H1 (cell line): ENCODE results near the gene HERC3. TPM values are rescaled to one million over a fixed set of nuclear protein-coding genes. Genes with fewer than 3 reads are reported as not detected.

ENCODE experiments used
- CTCF ChIA-PET: fragments of 300-600 bp; sonication (Branson Sonifier 250); formaldehyde crosslinking; loops from one replicate; lab custom pipeline; 2021; ENCODE audit not compliant: partially characterized antibody; lab: Charles Lee
- POLR2A ChIA-PET: fragments of 300-600 bp; sonication (Branson Sonifier 250); formaldehyde crosslinking; loops from one replicate; lab custom pipeline; 2021; ENCODE audit warnings: inconsistent platforms; ENCODE audit not compliant: partially characterized antibody; lab: Charles Lee
- DNase-seq, 2 experiments: peaks; one replicate each; pipeline versions ENCODE4 v3.0.0 to v3.0.0-alpha.2; 2010 to 2022; ENCODE audit warnings: low spot score in 2 of 2, low read depth in 1 of 2, mixed read lengths in 1 of 2
- FAIRE-seq: peaks from 2 replicates; lab custom pipeline; 2011; peaks lifted over from hg19 to GRCh38; lab: Jason Lieb, UNC
- H2AFZ ChIP-seq: 2 replicates; pipeline ENCODE4 v1.8.1; 2012; ENCODE audit warnings: low read length, inconsistent platforms
- H2AK5ac ChIP-seq: 2 replicates; pipeline ENCODE4 v1.6.1; 2013; ENCODE audit warnings: low read depth, low read length
- H2BK120ac ChIP-seq: replicated peaks from 2 replicates; pipeline ENCODE3; 2013; ENCODE audit warnings: low read depth, low read length, inconsistent platforms
- H2BK12ac ChIP-seq: 2 replicates; pipeline ENCODE4 v1.6.1; 2013; ENCODE audit warnings: low read depth, low read length
- H2BK15ac ChIP-seq: 2 replicates; pipeline ENCODE4 v1.6.1; 2013; ENCODE audit warnings: low read length
- H2BK20ac ChIP-seq: 2 replicates; pipeline ENCODE4 v1.6.1; 2013; ENCODE audit warnings: low read length
- H2BK5ac ChIP-seq: 2 replicates; pipeline ENCODE4 v1.6.1; 2013; ENCODE audit warnings: low read depth, low read length
- H3K14ac ChIP-seq: 2 replicates; pipeline ENCODE4 v1.6.1; 2013; ENCODE audit warnings: inconsistent platforms; ENCODE audit not compliant: insufficient read length
- H3K18ac ChIP-seq: 2 replicates; pipeline ENCODE4 v1.6.1; 2013; ENCODE audit warnings: low read length; ENCODE audit errors: extremely low read depth
- H3K23ac ChIP-seq: 2 replicates; pipeline ENCODE4 v1.6.1; 2013; ENCODE audit warnings: inconsistent platforms; ENCODE audit not compliant: insufficient read length
- H3K23me2 ChIP-seq: 2 replicates; pipeline ENCODE4 v1.6.1; 2013; ENCODE audit warnings: low read depth, low read length
- H3K27ac ChIP-seq: 2 replicates; pipeline ENCODE4 v1.6.1; 2011; ENCODE audit warnings: low read depth, low read length, inconsistent platforms
- H3K27me3 ChIP-seq, 4 experiments: replicated peaks in 1 of 4; 1 replicate in 1 of 4; 2 replicates in 3 of 4; pipeline versions ENCODE4 v1.6.1 to v1.8.1; 2011 to 2013; ENCODE audit warnings: low read length in 3 of 4, mild to moderate bottlenecking in 3 of 4, inconsistent platforms in 2 of 4, mixed read lengths in 2 of 4, moderate library complexity in 1 of 4; ENCODE audit not compliant: control insufficient read depth in 3 of 4, insufficient read depth in 3 of 4; ENCODE audit errors: extremely low read depth in 1 of 4
- H3K36me3 ChIP-seq, 4 experiments: 2 replicates each; pipeline versions ENCODE4 v1.6.1 to v1.8.1; 2011 to 2013; ENCODE audit warnings: mild to moderate bottlenecking in 4 of 4, low read length in 3 of 4, moderate library complexity in 2 of 4, control low read depth in 1 of 4, inconsistent platforms in 1 of 4; ENCODE audit not compliant: insufficient read depth in 4 of 4, control insufficient read depth in 2 of 4
- H3K4ac ChIP-seq: replicated peaks from 2 replicates; pipeline ENCODE3; 2013; ENCODE audit warnings: low read length, low read depth, mixed read lengths, inconsistent platforms; ENCODE audit not compliant: insufficient read length
- H3K4me1 ChIP-seq, 4 experiments: replicated peaks in 1 of 4; 1 replicate in 1 of 4; 2 replicates in 3 of 4; pipeline versions ENCODE4 v1.6.1 to v1.8.1; 2011 to 2013; ENCODE audit warnings: low read length in 3 of 4, inconsistent platforms in 2 of 4, mixed read lengths in 1 of 4; ENCODE audit not compliant: insufficient read depth in 4 of 4, control insufficient read depth in 3 of 4
- H3K4me2 ChIP-seq, 2 experiments: 2 replicates each; pipeline versions ENCODE4 v1.6.1 to v1.8.1; 2011 to 2013; ENCODE audit warnings: low read depth in 2 of 2, low read length in 2 of 2, control low read depth in 1 of 2, inconsistent platforms in 1 of 2, mild to moderate bottlenecking in 1 of 2; ENCODE audit not compliant: insufficient read depth in 1 of 2
- H3K4me3 ChIP-seq, 4 experiments: fragments of 200-600, 300-600 bp in 1 of 4; sonication (generic), shearing (Covaris generic), sonication (Bioruptor Twin) in 1 of 4; 2 replicates each; pipeline versions ENCODE4 v1.5.1 to v1.8.1; 2011 to 2016; ENCODE audit warnings: low read length in 4 of 4, low read depth in 3 of 4, control low read depth in 2 of 4, inconsistent platforms in 2 of 4, mild to moderate bottlenecking in 2 of 4, mixed read lengths in 1 of 4, moderate library complexity in 1 of 4; ENCODE audit not compliant: insufficient read depth in 2 of 4; ENCODE audit errors: extremely low read depth in 1 of 4
- H3K56ac ChIP-seq: replicated peaks from 2 replicates; pipeline ENCODE3; 2013; ENCODE audit warnings: low read depth, mild to moderate bottlenecking, mixed read lengths, low read length, inconsistent platforms; ENCODE audit not compliant: insufficient read length
- H3K79me1 ChIP-seq: 2 replicates; pipeline ENCODE4 v1.6.1; 2013; ENCODE audit warnings: low read depth, low read length, control low read depth
- H3K79me2 ChIP-seq, 2 experiments: 2 replicates each; pipeline versions ENCODE4 v1.6.1 to v1.8.1; 2012 to 2013; ENCODE audit warnings: low read length in 2 of 2, mild to moderate bottlenecking in 2 of 2, inconsistent platforms in 1 of 2; ENCODE audit not compliant: insufficient read depth in 2 of 2, control insufficient read depth in 1 of 2
- H3K9ac ChIP-seq, 4 experiments: replicated peaks in 1 of 4; 1 replicate in 1 of 4; 2 replicates in 3 of 4; pipeline versions ENCODE4 v1.6.1 to v1.8.1; 2011 to 2013; ENCODE audit warnings: low read depth in 3 of 4, low read length in 3 of 4, control low read depth in 2 of 4, mild to moderate bottlenecking in 2 of 4, moderate library complexity in 2 of 4, inconsistent platforms in 1 of 4; ENCODE audit errors: extremely low read depth in 1 of 4
- H3K9me3 ChIP-seq, 2 experiments: 2 replicates each; pipeline versions ENCODE4 v1.6.1 to v1.8.1; 2012 to 2013; ENCODE audit warnings: mild to moderate bottlenecking in 2 of 2, moderate library complexity in 2 of 2, control low read depth in 1 of 2, inconsistent platforms in 1 of 2, low read depth in 1 of 2, low read length in 1 of 2, mixed read lengths in 1 of 2; ENCODE audit not compliant: insufficient read depth in 2 of 2
- H4K20me1 ChIP-seq, 2 experiments: replicated peaks in 1 of 2; 2 replicates each; pipeline versions ENCODE3 to v1.8.1; 2011 to 2013; ENCODE audit warnings: inconsistent platforms in 2 of 2, low read length in 2 of 2, mild to moderate bottlenecking in 1 of 2; ENCODE audit not compliant: insufficient read depth in 2 of 2, control insufficient read depth in 1 of 2
- H4K5ac ChIP-seq: 2 replicates; pipeline ENCODE4 v1.6.1; 2013; ENCODE audit warnings: low read length, low read depth, mixed read lengths, inconsistent platforms; ENCODE audit not compliant: insufficient read length
- H4K8ac ChIP-seq: 2 replicates; pipeline ENCODE4 v1.8.0; 2013; ENCODE audit warnings: mild to moderate bottlenecking, moderate library complexity, low read length, inconsistent platforms; ENCODE audit not compliant: insufficient read depth; ENCODE audit errors: extremely low read depth
- H4K91ac ChIP-seq: replicated peaks from 2 replicates; pipeline ENCODE3; 2013; ENCODE audit warnings: low read length, mixed read lengths, inconsistent platforms; ENCODE audit not compliant: insufficient read length
- CBX5 ChIP-seq: fragments of 300-800, 300-1000 bp; sonication (generic); IDR thresholded peaks from 2 replicates; pipeline ENCODE4 v1.7.1; 2016; ENCODE audit warnings: antibody characterized with exemption, low read length, low read depth
- RAD21 ChIP-seq, 2 experiments: IDR thresholded peaks in 1 of 2; conservative IDR thresholded peaks in 1 of 2; 2 replicates each; pipeline ENCODE4 v1.6.1; 2011; ENCODE audit warnings: low read depth in 2 of 2, low read length in 2 of 2, improper control_type of control experiment in 1 of 2, inconsistent platforms in 1 of 2, mild to moderate bottlenecking in 1 of 2, moderate library complexity in 1 of 2
- RBBP5 ChIP-seq: IDR thresholded peaks from 2 replicates; pipeline ENCODE4 v1.7.1; 2012; ENCODE audit warnings: low read depth, mild to moderate bottlenecking, inconsistent platforms, low read length, moderate library complexity, borderline replicate concordance
- TEAD4 ChIP-seq: IDR thresholded peaks from 2 replicates; pipeline ENCODE4 v1.6.1; 2012; ENCODE audit warnings: low read depth, low read length, inconsistent platforms, mixed read lengths
- WGBS, 2 experiments: shearing (Covaris generic) in 1 of 2; methylation state at CpG; one replicate each; pipeline versions ENCODE4 v1.1.6 to v1.1.7; 2013 to 2015; ENCODE audit warnings: low lambda C conversion rate in 2 of 2, mixed read lengths in 2 of 2, inconsistent platforms in 1 of 2, low coverage in 1 of 2, missing lambda C conversion rate in 1 of 2; ENCODE audit not compliant: insufficient replicate concordance in 2 of 2, insufficient coverage in 1 of 2, insufficient read length in 1 of 2; ENCODE audit errors: extremely low coverage in 1 of 2, missing lambda C conversion rate in 1 of 2; 5-methylcytosine and 5-hydroxymethylcytosine counted together
- polyA plus RNA-seq, 7 experiments: library from polyadenylated mRNA; depleted of rRNA in 3 of 7; stranded (reverse) in 5 of 7; unstranded in 2 of 7; fragments of >200 nt in 5 of 7; fragments of 200-250 nt in 2 of 7; gene quantifications; 1 replicate in 5 of 7; 2 replicates in 1 of 7; 4 replicates in 1 of 7; pipeline versions ENCODE4 v1.2.1 to v1.2.3, GENCODE V29; 2011 to 2013; ENCODE audit warnings: missing spikeins in 2 of 7, mixed read lengths in 2 of 7
- total RNA-seq: library from RNA; stranded (reverse); fragmentation: NEBNext Ultra II Directional; extraction: Animal tissue kit (Norgen Biotek cat#: 25700); gene quantifications from 2 replicates; pipeline ENCODE4 v1.2.1, GENCODE V29; 2021
- TF ChIP-seq, protein P1 (sequence below), 3 experiments: IDR thresholded peaks; 1 replicate in 2 of 3; 2 replicates in 1 of 3; pipeline versions ENCODE4 v1.5.1 to v1.6.1; 2011; ENCODE audit warnings: low read length in 3 of 3, mild to moderate bottlenecking in 3 of 3, inconsistent platforms in 2 of 3, low read depth in 1 of 3, moderate library complexity in 1 of 3; ENCODE audit not compliant: insufficient read depth in 1 of 3; ENCODE audit errors: control extremely low read depth in 1 of 3

The HERC3 gene
- total and polyA plus RNA-seq, 2 of the 8 experiments (the other 6 are each of a cell fraction or from before 2014, with no cell fraction given): 1.4 to 5.7 TPM

DNA sequence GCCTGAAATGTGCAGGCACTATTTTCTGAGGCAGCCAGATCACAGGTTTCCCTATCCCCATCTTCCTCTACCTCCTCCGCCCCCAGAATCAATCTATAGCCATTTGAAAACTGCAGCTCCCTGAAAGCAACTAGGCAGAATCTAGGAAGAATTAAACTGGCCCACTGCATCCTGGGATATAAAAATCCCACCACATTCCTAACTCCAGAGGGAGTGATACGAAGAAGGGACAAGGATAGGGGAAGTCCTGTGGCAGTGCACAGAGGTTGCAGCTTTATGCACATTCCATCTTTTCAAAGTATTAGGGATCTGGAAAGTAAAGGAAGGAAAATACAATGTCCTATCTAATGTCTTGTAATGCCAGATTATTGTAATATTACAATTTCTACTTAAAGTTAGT is 18.3 kb upstream of the HERC3 start:
- no peaks in the 10 kb centered on the region for H3K9me3 ChIP-seq
- H3K23me2 ChIP-seq: no peaks in the 10 kb centered on the region
- H3K9ac ChIP-seq: no peak overlapping the region
- H2AK5ac ChIP-seq: no peak overlapping the region
- no peak overlapping the region for H4K8ac ChIP-seq
- H4K5ac ChIP-seq: no peak overlapping the region
- H3K4me1 ChIP-seq: peaks cover 0 to 3% (median 1%) of the 10 kb centered on the region in 4 experiments; a peak in 1 of 7 replicates
- H4K91ac ChIP-seq: no peak overlapping the region
- no peak overlapping the region for H2BK20ac ChIP-seq
- H3K4me2 ChIP-seq: no peak overlapping the region
- no peaks in the 10 kb centered on the region for H4K20me1 ChIP-seq
- no peak overlapping the region for H3K56ac ChIP-seq
- TF ChIP-seq RAD21 (IDR thresholded peaks at IDR 0.05 in 1 of 2, conservative IDR thresholded peaks at IDR 0.05 in 1 of 2; ENCODE audit: low read depth in 2 of 2, low read length in 2 of 2) (peak; percentile 21 to 26; a peak in 2 of 4 replicates), TEAD4 (peak; percentile 97), RBBP5 (no peak), CBX5 (no peak)
- TF ChIP-seq, protein P1, sequence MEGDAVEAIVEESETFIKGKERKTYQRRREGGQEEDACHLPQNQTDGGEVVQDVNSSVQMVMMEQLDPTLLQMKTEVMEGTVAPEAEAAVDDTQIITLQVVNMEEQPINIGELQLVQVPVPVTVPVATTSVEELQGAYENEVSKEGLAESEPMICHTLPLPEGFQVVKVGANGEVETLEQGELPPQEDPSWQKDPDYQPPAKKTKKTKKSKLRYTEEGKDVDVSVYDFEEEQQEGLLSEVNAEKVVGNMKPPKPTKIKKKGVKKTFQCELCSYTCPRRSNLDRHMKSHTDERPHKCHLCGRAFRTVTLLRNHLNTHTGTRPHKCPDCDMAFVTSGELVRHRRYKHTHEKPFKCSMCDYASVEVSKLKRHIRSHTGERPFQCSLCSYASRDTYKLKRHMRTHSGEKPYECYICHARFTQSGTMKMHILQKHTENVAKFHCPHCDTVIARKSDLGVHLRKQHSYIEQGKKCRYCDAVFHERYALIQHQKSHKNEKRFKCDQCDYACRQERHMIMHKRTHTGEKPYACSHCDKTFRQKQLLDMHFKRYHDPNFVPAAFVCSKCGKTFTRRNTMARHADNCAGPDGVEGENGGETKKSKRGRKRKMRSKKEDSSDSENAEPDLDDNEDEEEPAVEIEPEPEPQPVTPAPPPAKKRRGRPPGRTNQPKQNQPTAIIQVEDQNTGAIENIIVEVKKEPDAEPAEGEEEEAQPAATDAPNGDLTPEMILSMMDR (IDR thresholded peaks at IDR 0.05; ENCODE audit: control extremely low read depth in 1 of 3, insufficient read depth in 1 of 3, low read depth in 1 of 3, low read length in 3 of 3): peak in 2 of 3 experiments; percentile 59 to 62; a peak in 3 of 4 replicates
- H3K18ac ChIP-seq: no peak overlapping the region
- no peaks in the 10 kb centered on the region for H3K79me1 ChIP-seq
- H3K27me3 ChIP-seq: no peaks in the 10 kb centered on the region
- no peak overlapping the region for H2BK120ac ChIP-seq
- CTCF ChIA-PET: interaction anchor here (0.7 to 3.5 kb wide), 14 partner anchors 11 to 152 kb away, joined by 3 to 16 read pairs (median 4); no protein-coding TSS in a partner anchor
- no peak overlapping the region for H3K14ac ChIP-seq
- no peak overlapping the region for H3K27ac ChIP-seq
- H2BK15ac ChIP-seq: no peak overlapping the region
- H3K4ac ChIP-seq: no peak overlapping the region
- H2BK12ac ChIP-seq: no peak overlapping the region
- DNase-seq (no peak), FAIRE-seq (peak; percentile 62)
- H3K36me3 ChIP-seq: no peaks in the 10 kb centered on the region
- no peak overlapping the region for H3K4me3 ChIP-seq
- H2BK5ac ChIP-seq: no peak overlapping the region
- peak overlapping the region; percentile 4; the same call in 1 of the 2 replicates for H2AFZ ChIP-seq
- no peaks in the 10 kb centered on the region for H3K79me2 ChIP-seq
- WGBS, 2 experiments: 60% methylated on average over 2 of the region's 2 CpGs; no CpG with 5 or more reads in 1 of the 2 experiments
- H3K23ac ChIP-seq: no peak overlapping the region
- POLR2A ChIA-PET: no interaction called here
